Middle frontal gyrus (tissue), 1 donor: ENCODE results near the gene PLA2G2C.

Experiments
- DNase-seq: peaks from one replicate; pipeline ENCODE4 v3.0.0-alpha.2; 2015; ENCODE audit warnings: low spot score; ENCODE audit errors: extremely low spot score

The PLA2G2C gene

GRCh38 chr1:20184997-20185833 lies 1.1 kb downstream of the PLA2G2C start:
- DNase-seq = no peak

GRCh38 chr1:20184481-20184900 lies 1.8 kb downstream of the PLA2G2C start:
- DNase-seq = no peak

- DNase-seq = no peak
These were observed 2.6 kb downstream of the PLA2G2C start for GRCh38 chr1:20183616-20184271.

GRCh38 chr1:20183035-20183434 lies 3.3 kb downstream of the PLA2G2C start:
- DNase-seq = no peak

GRCh38 chr1:20182415-20182814 lies 3.9 kb downstream of the PLA2G2C start:
- no peak for DNase-seq

GRCh38 chr1:20180844-20181207 lies 5.5 kb downstream of the PLA2G2C start:
- DNase-seq = no peak

- DNase-seq = no peak
These were observed 6.0 kb downstream of the PLA2G2C start for GRCh38 chr1:20180129-20180843.

GRCh38 chr1:20179371-20180128 lies 6.8 kb downstream of the PLA2G2C start:
- no peak for DNase-seq

- DNase-seq = no peak
These were observed 7.5 kb downstream of the PLA2G2C start for GRCh38 chr1:20178634-20179370.

GRCh38 chr1:20174937-20175666 lies 11.2 kb downstream of the PLA2G2C start:
- DNase-seq = no peak

GRCh38 chr1:20172033-20172590 lies 14.2 kb downstream of the PLA2G2C start:
- no peak for DNase-seq

GRCh38 chr1:20169932-20170331 lies 16.4 kb downstream of the PLA2G2C start:
- DNase-seq = no peak

- DNase-seq = no peak
These were observed 17.5 kb downstream of the PLA2G2C start for GRCh38 chr1:20168564-20169491.

- no peak for DNase-seq
These were observed 19.2 kb downstream of the PLA2G2C start for GRCh38 chr1:20167126-20167525.

- no peak for DNase-seq
These were observed 20.3 kb downstream of the PLA2G2C start for GRCh38 chr1:20166051-20166450.

- no peak for DNase-seq
These were observed 20.8 kb downstream of the PLA2G2C start for GRCh38 chr1:20165522-20165951.

- DNase-seq = no peak
These were observed 21.6 kb downstream of the PLA2G2C start for GRCh38 chr1:20164694-20165202.

- DNase-seq = no peak
These were observed 26.3 kb downstream of the PLA2G2C start for GRCh38 chr1:20160034-20160433.
